Prostate gland (tissue), 2 donors: ENCODE measurements around the gene DSTN.

ENCODE experiments used
- POLR2A ChIP-seq: fragments of 450-650 bp; IDR thresholded peaks from one replicate; pipeline ENCODE4 v1.6.1; 2016; ENCODE audit warnings: antibody characterized with exemption, mild to moderate bottlenecking
- TF ChIP-seq, protein P1 (sequence below), 4 experiments: fragments of 200-600 bp in 2 of 4; fragments of 450-650 bp in 2 of 4; sonication (generic) in 2 of 4; IDR thresholded peaks; 1 replicate in 3 of 4; 2 replicates in 1 of 4; pipeline ENCODE4 v1.5.1; 2016 to 2019; ENCODE audit warnings: antibody characterized with exemption in 4 of 4, mild to moderate bottlenecking in 2 of 4, moderate library complexity in 2 of 4

- no peak for TF ChIP-seq POLR2A
- TF ChIP-seq, protein P1, sequence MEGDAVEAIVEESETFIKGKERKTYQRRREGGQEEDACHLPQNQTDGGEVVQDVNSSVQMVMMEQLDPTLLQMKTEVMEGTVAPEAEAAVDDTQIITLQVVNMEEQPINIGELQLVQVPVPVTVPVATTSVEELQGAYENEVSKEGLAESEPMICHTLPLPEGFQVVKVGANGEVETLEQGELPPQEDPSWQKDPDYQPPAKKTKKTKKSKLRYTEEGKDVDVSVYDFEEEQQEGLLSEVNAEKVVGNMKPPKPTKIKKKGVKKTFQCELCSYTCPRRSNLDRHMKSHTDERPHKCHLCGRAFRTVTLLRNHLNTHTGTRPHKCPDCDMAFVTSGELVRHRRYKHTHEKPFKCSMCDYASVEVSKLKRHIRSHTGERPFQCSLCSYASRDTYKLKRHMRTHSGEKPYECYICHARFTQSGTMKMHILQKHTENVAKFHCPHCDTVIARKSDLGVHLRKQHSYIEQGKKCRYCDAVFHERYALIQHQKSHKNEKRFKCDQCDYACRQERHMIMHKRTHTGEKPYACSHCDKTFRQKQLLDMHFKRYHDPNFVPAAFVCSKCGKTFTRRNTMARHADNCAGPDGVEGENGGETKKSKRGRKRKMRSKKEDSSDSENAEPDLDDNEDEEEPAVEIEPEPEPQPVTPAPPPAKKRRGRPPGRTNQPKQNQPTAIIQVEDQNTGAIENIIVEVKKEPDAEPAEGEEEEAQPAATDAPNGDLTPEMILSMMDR (IDR thresholded peaks at IDR 0.05): no peak
These were observed 57.5 kb downstream of the DSTN start for GRCh38 chr20:17627101-17627955.
